Spleen (tissue), 7 donors: ENCODE data around the gene CUX1.

Source experiments
- POLR2A ChIP-seq, 3 donors: fragments of 450-650 bp; IDR thresholded peaks; one replicate each; pipeline ENCODE4 v1.5.1; 2017; ENCODE audit warnings: antibody characterized with exemption in 3 of 3, mild to moderate bottlenecking in 1 of 3
- TF ChIP-seq, protein P1 (sequence below), 11 experiments: fragments of 200-600 bp in 7 of 11; fragments of 450-650 bp in 4 of 11; sonication (generic) in 4 of 11; IDR thresholded peaks in 8 of 11; conservative IDR thresholded peaks in 3 of 11; 1 replicate in 7 of 11; 2 replicates in 4 of 11; pipeline versions ENCODE4 v1.4.0 to v1.8.0; 2016 to 2021; ENCODE audit warnings: antibody characterized with exemption in 11 of 11, inconsistent platforms in 4 of 11, mild to moderate bottlenecking in 1 of 11
- donor health status: DM: no; HTN: no; CAD: no; lungs with moderate emphysema.
- donor health status: DM: no; HTN: no; CAD: no.
- donor health status: DM: no; HTN: no; CAD: no.

DNA sequence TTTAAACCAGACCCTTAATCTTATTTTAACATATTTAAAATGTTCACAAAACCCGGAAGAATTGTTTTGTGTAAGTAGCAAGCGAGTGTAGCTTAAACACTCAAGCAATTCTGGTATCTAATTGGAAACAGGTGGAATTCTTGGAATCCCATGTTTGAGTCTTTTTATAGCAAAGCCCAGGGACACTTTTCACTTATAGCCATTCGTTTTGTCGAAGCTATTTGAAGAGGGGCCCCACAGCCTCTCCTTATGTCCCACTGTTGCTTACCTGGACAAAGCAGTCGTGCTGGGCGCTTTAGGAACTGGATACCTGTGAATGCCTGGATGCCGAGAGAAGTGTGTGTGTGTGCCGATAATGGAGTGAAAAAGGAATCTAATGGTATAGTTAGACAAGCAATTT is 3.3 kb downstream of the CUX1 start:
- TF ChIP-seq, protein P1, sequence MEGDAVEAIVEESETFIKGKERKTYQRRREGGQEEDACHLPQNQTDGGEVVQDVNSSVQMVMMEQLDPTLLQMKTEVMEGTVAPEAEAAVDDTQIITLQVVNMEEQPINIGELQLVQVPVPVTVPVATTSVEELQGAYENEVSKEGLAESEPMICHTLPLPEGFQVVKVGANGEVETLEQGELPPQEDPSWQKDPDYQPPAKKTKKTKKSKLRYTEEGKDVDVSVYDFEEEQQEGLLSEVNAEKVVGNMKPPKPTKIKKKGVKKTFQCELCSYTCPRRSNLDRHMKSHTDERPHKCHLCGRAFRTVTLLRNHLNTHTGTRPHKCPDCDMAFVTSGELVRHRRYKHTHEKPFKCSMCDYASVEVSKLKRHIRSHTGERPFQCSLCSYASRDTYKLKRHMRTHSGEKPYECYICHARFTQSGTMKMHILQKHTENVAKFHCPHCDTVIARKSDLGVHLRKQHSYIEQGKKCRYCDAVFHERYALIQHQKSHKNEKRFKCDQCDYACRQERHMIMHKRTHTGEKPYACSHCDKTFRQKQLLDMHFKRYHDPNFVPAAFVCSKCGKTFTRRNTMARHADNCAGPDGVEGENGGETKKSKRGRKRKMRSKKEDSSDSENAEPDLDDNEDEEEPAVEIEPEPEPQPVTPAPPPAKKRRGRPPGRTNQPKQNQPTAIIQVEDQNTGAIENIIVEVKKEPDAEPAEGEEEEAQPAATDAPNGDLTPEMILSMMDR (IDR thresholded peaks at IDR 0.05 in 8 of 11, conservative IDR thresholded peaks at IDR 0.05 in 3 of 11) = no peak
- no peak for TF ChIP-seq POLR2A (IDR thresholded peaks at IDR 0.05)
